K562 treated with DMSO at 1 percent for 24 hours (cell line): Measurements from ENCODE around the gene GSG1L. TPM values are rescaled to one million over a fixed set of nuclear protein-coding genes. Genes with fewer than 3 reads are reported as not detected.

Experiments
- total RNA-seq: library from RNA; unstranded; fragments of 300-600 nt; gene quantifications from 2 replicates; pipeline ENCODE4 v1.2.3, GENCODE V29; 2022; ENCODE audit warnings: low read depth; ENCODE audit not compliant: insufficient read depth

The GSG1L gene
- total RNA-seq = 0.05 and 1.5 TPM in 2 replicates

GRCh38 chr16:28063591-28064061 lies at the start of gene GSG1L:
GSG1L (minus strand) TSS chr16:28063714; CDS start chr16:28063424, 290 bp downstream.

Other genes starting within 250 kb of the GSG1L start
- 90.3 and 90.7 TPM in 2 replicates for gene XPO6, start 148.3 kb upstream of the GSG1L start, total RNA-seq
- 0.19 and 0.28 TPM in 2 replicates for gene SBK1, start 228.8 kb upstream of the GSG1L start, total RNA-seq